GM18511 (cell line): ENCODE data around the gene SMIM27.
"Not testable (repeated sequence)": the region's sequence is repeated elsewhere in the genome, so short reads cannot be mapped to it uniquely, and the experiment has no call there.

Experiments used
- ATAC-seq: cut with Tn5 transposase; IDR thresholded peaks from one replicate; pipeline ENCODE4 v1.9.1; 2021; ENCODE audit warnings: mild to moderate bottlenecking, moderate library complexity; ENCODE audit not compliant: unreplicated experiment

The SMIM27 gene

GRCh38 chr9:32552172-32552872 is at the start of gene SMIM27, which contains the start of gene TOPORS:
Gene SMIM27, plus strand, starts transcription at chr9:32552327. Its CDS starts 108 bp downstream, at chr9:32552435.
Gene TOPORS, minus strand, starts transcription at chr9:32552586. Its CDS starts 150 bp downstream, at chr9:32552436.
- ATAC-seq, result peak; percentile 74

GRCh38 chr9:32502464-32502863 is 49.7 kb upstream of the SMIM27 start:
- no peak for ATAC-seq

- ATAC-seq, result no peak
Measured at GRCh38 chr9:32503008-32503407, 49.1 kb upstream of the SMIM27 start.

GRCh38 chr9:32508728-32509127 is 43.4 kb upstream of the SMIM27 start:
- ATAC-seq, result no peak

- ATAC-seq, result no peak
Measured at GRCh38 chr9:32516241-32516640, 35.9 kb upstream of the SMIM27 start.

- ATAC-seq, result no peak
Measured at GRCh38 chr9:32518276-32518675, 33.9 kb upstream of the SMIM27 start.

- no peak for ATAC-seq
Measured at GRCh38 chr9:32523910-32524309, 28.2 kb upstream of the SMIM27 start.

- ATAC-seq, result not testable (repeated sequence)
Measured at GRCh38 chr9:32524558-32524891, 27.6 kb upstream of the SMIM27 start.

- peak; percentile 43 for ATAC-seq
Measured at GRCh38 chr9:32524892-32525708, 27.0 kb upstream of the SMIM27 start.

GRCh38 chr9:32525709-32526030 is 26.5 kb upstream of the SMIM27 start:
- peak; percentile 24 for ATAC-seq

- ATAC-seq, result peak; percentile 74
Measured at GRCh38 chr9:32526041-32526706, 26.0 kb upstream of the SMIM27 start, which contains the start of gene RIGI. Gene RIGI, minus strand, starts transcription at chr9:32526196. Its CDS starts 30 bp downstream, at chr9:32526166.

- no peak for ATAC-seq
Measured at GRCh38 chr9:32526707-32527048, 25.4 kb upstream of the SMIM27 start.

- ATAC-seq, result no peak
Measured at GRCh38 chr9:32533336-32533735, 18.8 kb upstream of the SMIM27 start.

- ATAC-seq, result no peak
Measured at GRCh38 chr9:32533816-32534215, 18.3 kb upstream of the SMIM27 start.

GRCh38 chr9:32543047-32543446 is 9.1 kb upstream of the SMIM27 start:
- ATAC-seq, result no peak

GRCh38 chr9:32545884-32546283 is 6.2 kb upstream of the SMIM27 start:
- no peak for ATAC-seq

GRCh38 chr9:32548213-32548612 is 3.9 kb upstream of the SMIM27 start:
- ATAC-seq, result not testable (repeated sequence)

- ATAC-seq, result no peak
Measured at GRCh38 chr9:32550150-32550561, 2.0 kb upstream of the SMIM27 start.

GRCh38 chr9:32550562-32551275 is 1.4 kb upstream of the SMIM27 start:
- peak; percentile 67 for ATAC-seq

- ATAC-seq, result peak; percentile 15
Measured at GRCh38 chr9:32551276-32552051, 663 bp upstream of the SMIM27 start.
